ENCODE measurements around the gene BEAN1. TPM values are rescaled to one million over a fixed set of nuclear protein-coding genes. Genes with fewer than 3 reads are reported as not detected.

Gene BEAN1
- polyA plus RNA-seq, 1 of the 3 experiments (the other 2 are of a cell fraction): 0.07 TPM

DNA sequence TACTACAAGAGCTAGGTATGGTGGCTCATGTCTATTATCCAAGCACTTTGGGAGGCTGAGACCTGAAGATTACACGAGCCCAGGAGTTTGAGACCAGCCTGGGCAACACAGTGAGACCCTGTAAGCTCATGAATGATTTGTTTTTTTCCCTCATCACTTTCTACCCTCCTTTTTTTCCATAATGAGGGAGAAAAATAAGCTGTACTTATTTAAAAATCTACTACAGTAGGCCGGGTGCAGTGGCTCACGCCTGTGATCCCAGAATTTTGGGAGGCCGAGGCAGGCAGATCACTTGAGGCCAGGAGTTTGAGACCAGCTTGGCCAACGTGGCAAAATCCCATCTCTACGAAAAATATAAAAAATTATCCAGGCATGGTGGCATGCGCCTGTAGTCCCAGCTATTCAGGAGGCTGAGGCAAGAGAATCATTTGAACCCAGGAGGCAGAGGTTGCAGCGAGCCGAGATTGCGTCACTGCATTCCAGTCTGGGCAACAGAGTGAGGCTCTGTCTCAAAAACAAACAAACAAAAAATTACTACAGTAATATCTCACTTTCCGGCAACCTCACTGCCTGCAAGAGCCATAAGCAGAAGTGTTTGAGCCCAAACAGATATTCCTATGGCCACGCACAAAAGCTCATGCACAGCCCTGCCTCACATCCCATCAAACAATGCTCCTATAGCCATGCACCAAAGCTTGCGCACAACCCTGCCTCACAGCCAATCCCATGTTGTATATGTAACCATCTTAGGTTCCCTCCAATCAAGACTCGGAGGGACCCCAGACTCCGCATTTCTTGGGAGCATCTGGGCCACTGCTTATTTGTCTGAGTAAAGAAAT, 85.4 kb downstream of the BEAN1 start:
- peak overlapping the region; percentile 40 to 91; a peak in 3 of 4 replicates for H3K27ac ChIP-seq (ENCODE audit: low read depth in 2 of 2, low read length in 1 of 2)
- CTCF ChIA-PET: interaction anchor here (1.6 to 1.9 kb wide), 2 partner anchors 31 to 106 kb away, joined by 5 to 7 read pairs; no protein-coding TSS in a partner anchor
- peaks cover 19 to 40% of the 10 kb centered on the region in 2 experiments; a peak in 3 of 4 replicates for H3K4me1 ChIP-seq (ENCODE audit: control insufficient read depth in 1 of 2, insufficient read depth in 2 of 2, low read depth in 1 of 2, low read length in 1 of 2)
- POLR2A ChIA-PET: no interaction called here
- H3K9me3 ChIP-seq: no peaks in the 10 kb centered on the region
- no peaks in the 10 kb centered on the region for H3K79me2 ChIP-seq (ENCODE audit: insufficient read depth)
- H4K20me1 ChIP-seq (ENCODE audit: insufficient read depth): no peaks in the 10 kb centered on the region
- H3F3A ChIP-seq (replicated peaks; ENCODE audit: insufficient read depth): peaks cover 35% of the 10 kb centered on the region
- DNase-seq: no peak
- 0 out of 2 replicates have a peak overlapping the region, but pooled peaks have one; percentile 4 for H2AFZ ChIP-seq (ENCODE audit: low read depth)
- TF ChIP-seq, protein P1, sequence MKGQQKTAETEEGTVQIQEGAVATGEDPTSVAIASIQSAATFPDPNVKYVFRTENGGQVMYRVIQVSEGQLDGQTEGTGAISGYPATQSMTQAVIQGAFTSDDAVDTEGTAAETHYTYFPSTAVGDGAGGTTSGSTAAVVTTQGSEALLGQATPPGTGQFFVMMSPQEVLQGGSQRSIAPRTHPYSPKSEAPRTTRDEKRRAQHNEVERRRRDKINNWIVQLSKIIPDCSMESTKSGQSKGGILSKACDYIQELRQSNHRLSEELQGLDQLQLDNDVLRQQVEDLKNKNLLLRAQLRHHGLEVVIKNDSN (IDR thresholded peaks at IDR 0.05; ENCODE audit: borderline replicate concordance, low read depth): no peak
- TF ChIP-seq EP300 (IDR thresholded peaks at IDR 0.05; ENCODE audit: borderline replicate concordance in 1 of 2, low read depth in 1 of 2, low read length in 1 of 2) (no peak), TEAD4 (IDR thresholded peaks at IDR 0.05; ENCODE audit: borderline replicate concordance, insufficient read depth) (no peak), FOXM1 (IDR thresholded peaks at IDR 0.05; ENCODE audit: low read depth) (no peak), JUND (IDR thresholded peaks at IDR 0.05) (no peak), MEF2A (IDR thresholded peaks at IDR 0.05; ENCODE audit: borderline replicate concordance, low read depth) (no peak), MXI1 (IDR thresholded peaks at IDR 0.05; ENCODE audit: low read depth, low read length) (no peak), NRF1 (IDR thresholded peaks at IDR 0.05; ENCODE audit: low read depth, low read length) (no peak), TAF1 (IDR thresholded peaks at IDR 0.05; ENCODE audit: borderline replicate concordance, low read depth, low read length) (no peak), RFX5 (IDR thresholded peaks at IDR 0.05; ENCODE audit: low read length) (no peak), RCOR1 (IDR thresholded peaks at IDR 0.05; ENCODE audit: low read length) (no peak), ELF1 (IDR thresholded peaks at IDR 0.05) (no peak), FOXJ3 (CRISPR knock-in tag; IDR thresholded peaks at IDR 0.05) (no peak)
- TF ChIP-seq, protein P2, sequence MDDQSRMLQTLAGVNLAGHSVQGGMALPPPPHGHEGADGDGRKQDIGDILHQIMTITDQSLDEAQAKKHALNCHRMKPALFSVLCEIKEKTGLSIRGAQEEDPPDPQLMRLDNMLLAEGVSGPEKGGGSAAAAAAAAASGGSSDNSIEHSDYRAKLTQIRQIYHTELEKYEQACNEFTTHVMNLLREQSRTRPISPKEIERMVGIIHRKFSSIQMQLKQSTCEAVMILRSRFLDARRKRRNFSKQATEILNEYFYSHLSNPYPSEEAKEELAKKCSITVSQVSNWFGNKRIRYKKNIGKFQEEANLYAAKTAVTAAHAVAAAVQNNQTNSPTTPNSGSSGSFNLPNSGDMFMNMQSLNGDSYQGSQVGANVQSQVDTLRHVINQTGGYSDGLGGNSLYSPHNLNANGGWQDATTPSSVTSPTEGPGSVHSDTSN (IDR thresholded peaks at IDR 0.05): no peak
- TF ChIP-seq, protein P3, sequence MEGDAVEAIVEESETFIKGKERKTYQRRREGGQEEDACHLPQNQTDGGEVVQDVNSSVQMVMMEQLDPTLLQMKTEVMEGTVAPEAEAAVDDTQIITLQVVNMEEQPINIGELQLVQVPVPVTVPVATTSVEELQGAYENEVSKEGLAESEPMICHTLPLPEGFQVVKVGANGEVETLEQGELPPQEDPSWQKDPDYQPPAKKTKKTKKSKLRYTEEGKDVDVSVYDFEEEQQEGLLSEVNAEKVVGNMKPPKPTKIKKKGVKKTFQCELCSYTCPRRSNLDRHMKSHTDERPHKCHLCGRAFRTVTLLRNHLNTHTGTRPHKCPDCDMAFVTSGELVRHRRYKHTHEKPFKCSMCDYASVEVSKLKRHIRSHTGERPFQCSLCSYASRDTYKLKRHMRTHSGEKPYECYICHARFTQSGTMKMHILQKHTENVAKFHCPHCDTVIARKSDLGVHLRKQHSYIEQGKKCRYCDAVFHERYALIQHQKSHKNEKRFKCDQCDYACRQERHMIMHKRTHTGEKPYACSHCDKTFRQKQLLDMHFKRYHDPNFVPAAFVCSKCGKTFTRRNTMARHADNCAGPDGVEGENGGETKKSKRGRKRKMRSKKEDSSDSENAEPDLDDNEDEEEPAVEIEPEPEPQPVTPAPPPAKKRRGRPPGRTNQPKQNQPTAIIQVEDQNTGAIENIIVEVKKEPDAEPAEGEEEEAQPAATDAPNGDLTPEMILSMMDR (IDR thresholded peaks at IDR 0.05): no peak
- TF ChIP-seq, protein P4, sequence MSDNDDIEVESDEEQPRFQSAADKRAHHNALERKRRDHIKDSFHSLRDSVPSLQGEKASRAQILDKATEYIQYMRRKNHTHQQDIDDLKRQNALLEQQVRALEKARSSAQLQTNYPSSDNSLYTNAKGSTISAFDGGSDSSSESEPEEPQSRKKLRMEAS (IDR thresholded peaks at IDR 0.05; ENCODE audit: low read depth): no peak
- TF ChIP-seq, protein P5, sequence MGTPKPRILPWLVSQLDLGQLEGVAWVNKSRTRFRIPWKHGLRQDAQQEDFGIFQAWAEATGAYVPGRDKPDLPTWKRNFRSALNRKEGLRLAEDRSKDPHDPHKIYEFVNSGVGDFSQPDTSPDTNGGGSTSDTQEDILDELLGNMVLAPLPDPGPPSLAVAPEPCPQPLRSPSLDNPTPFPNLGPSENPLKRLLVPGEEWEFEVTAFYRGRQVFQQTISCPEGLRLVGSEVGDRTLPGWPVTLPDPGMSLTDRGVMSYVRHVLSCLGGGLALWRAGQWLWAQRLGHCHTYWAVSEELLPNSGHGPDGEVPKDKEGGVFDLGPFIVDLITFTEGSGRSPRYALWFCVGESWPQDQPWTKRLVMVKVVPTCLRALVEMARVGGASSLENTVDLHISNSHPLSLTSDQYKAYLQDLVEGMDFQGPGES (IDR thresholded peaks at IDR 0.05; ENCODE audit: low read depth, low read length): no peak
- TF ChIP-seq, protein P6, sequence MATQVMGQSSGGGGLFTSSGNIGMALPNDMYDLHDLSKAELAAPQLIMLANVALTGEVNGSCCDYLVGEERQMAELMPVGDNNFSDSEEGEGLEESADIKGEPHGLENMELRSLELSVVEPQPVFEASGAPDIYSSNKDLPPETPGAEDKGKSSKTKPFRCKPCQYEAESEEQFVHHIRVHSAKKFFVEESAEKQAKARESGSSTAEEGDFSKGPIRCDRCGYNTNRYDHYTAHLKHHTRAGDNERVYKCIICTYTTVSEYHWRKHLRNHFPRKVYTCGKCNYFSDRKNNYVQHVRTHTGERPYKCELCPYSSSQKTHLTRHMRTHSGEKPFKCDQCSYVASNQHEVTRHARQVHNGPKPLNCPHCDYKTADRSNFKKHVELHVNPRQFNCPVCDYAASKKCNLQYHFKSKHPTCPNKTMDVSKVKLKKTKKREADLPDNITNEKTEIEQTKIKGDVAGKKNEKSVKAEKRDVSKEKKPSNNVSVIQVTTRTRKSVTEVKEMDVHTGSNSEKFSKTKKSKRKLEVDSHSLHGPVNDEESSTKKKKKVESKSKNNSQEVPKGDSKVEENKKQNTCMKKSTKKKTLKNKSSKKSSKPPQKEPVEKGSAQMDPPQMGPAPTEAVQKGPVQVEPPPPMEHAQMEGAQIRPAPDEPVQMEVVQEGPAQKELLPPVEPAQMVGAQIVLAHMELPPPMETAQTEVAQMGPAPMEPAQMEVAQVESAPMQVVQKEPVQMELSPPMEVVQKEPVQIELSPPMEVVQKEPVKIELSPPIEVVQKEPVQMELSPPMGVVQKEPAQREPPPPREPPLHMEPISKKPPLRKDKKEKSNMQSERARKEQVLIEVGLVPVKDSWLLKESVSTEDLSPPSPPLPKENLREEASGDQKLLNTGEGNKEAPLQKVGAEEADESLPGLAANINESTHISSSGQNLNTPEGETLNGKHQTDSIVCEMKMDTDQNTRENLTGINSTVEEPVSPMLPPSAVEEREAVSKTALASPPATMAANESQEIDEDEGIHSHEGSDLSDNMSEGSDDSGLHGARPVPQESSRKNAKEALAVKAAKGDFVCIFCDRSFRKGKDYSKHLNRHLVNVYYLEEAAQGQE (IDR thresholded peaks at IDR 0.05; ENCODE audit: low read depth, low read length): no peak
- 0 out of 4 replicates have a peak overlapping the region, but pooled peaks of 1 of the 2 experiments have one; percentile 13 for H3K4me3 ChIP-seq (ENCODE audit: low read depth in 2 of 2, low read length in 1 of 2)
- H3K4me2 ChIP-seq: peak overlapping the region; percentile 50
- H3K27me3 ChIP-seq (ENCODE audit: insufficient read depth): no peaks in the 10 kb centered on the region
- H3K9me2 ChIP-seq: no peaks in the 10 kb centered on the region
- peak overlapping the region; percentile 29; the same call in 1 of the 2 replicates for H3K9ac ChIP-seq
- 84% methylated on average over 15 of the region's 15 CpGs for WGBS (ENCODE audit: low lambda C conversion rate)
- H3K36me3 ChIP-seq (replicated peaks in 1 of 2; ENCODE audit: control insufficient read depth in 1 of 2, insufficient read depth in 2 of 2, low read length in 1 of 2): no peaks in the 10 kb centered on the region

All from SK-N-SH (cell line).